Coronary artery (tissue), 2 donors: ENCODE results near the gene SMPD3.

Experiments used
- DNase-seq: peaks from one replicate; pipeline ENCODE4 v3.0.0-alpha.2; 2017; ENCODE audit warnings: low spot score
- H3K27ac ChIP-seq, 2 donors: fragments of 200-600 bp; sonication (generic); one replicate each; pipeline ENCODE4 v1.5.1; 2016 to 2019
- H3K4me3 ChIP-seq: fragments of 200-600 bp; sonication (generic); 2 replicates; pipeline ENCODE4 v1.5.1; 2016; ENCODE audit warnings: mild to moderate bottlenecking, moderate library complexity
- CTCF ChIP-seq: fragments of 200-600 bp; sonication (generic); IDR thresholded peaks from one replicate; pipeline ENCODE4 v1.5.1; 2019; ENCODE audit warnings: antibody characterized with exemption

Gene SMPD3

GRCh38 chr16:68436581-68436980 lies 11.7 kb downstream of the SMPD3 start:
- no peak overlapping the region for H3K27ac ChIP-seq
- no peak for TF ChIP-seq CTCF
- no peak overlapping the region for H3K4me3 ChIP-seq
- no peak for DNase-seq

- DNase-seq, result no peak
- Histone ChIP-seq H3K27ac (no peak overlapping the region), H3K4me3 (no peak overlapping the region)
- no peak for TF ChIP-seq CTCF
Observed at GRCh38 chr16:68434624-68435210, 13.6 kb downstream of the SMPD3 start.

- no peak for TF ChIP-seq CTCF
- no peak for DNase-seq
- no peak overlapping the region for H3K27ac ChIP-seq
Observed at GRCh38 chr16:68433316-68433715, 15.0 kb downstream of the SMPD3 start.

GRCh38 chr16:68432701-68433100 lies 15.6 kb downstream of the SMPD3 start:
- no peak for TF ChIP-seq CTCF
- H3K27ac ChIP-seq, result no peak overlapping the region
- DNase-seq, result no peak
- H3K4me3 ChIP-seq, result no peak overlapping the region

More at GRCh38 chr16:68433316-68433715, 15.0 kb downstream of the SMPD3 start:
- no peak overlapping the region for H3K4me3 ChIP-seq

GRCh38 chr16:68429076-68429854 lies 19.0 kb downstream of the SMPD3 start:
- no peak for TF ChIP-seq CTCF
- H3K4me3 ChIP-seq, result no peak overlapping the region
- no peak overlapping the region for H3K27ac ChIP-seq
- DNase-seq, result no peak

GRCh38 chr16:68427649-68428303 lies 20.5 kb downstream of the SMPD3 start:
- no peak for TF ChIP-seq CTCF
- no peak overlapping the region for H3K27ac ChIP-seq
- no peak for DNase-seq
- no peak overlapping the region for H3K4me3 ChIP-seq

- TF ChIP-seq CTCF, result no peak
- Histone ChIP-seq H3K4me3 (no peak overlapping the region), H3K27ac (no peak overlapping the region)
- DNase-seq, result no peak
Observed at GRCh38 chr16:68426347-68426652, 22.0 kb downstream of the SMPD3 start.
